Activated gamma-delta T cell (primary cell): ENCODE results near the gene OS9.
"Not testable (repeated sequence)": the region's sequence is repeated elsewhere in the genome, so short reads cannot be mapped to it uniquely, and the experiment has no call there.

Source experiments
- DNase-seq: peaks from one replicate; lab custom pipeline; 2025; lab: John Stamatoyannopoulos, UW
- total RNA-seq, 2 donors: gene quantifications; one replicate each; lab custom pipeline; 2026; lab: John Stamatoyannopoulos, UW

The OS9 gene, protein sequence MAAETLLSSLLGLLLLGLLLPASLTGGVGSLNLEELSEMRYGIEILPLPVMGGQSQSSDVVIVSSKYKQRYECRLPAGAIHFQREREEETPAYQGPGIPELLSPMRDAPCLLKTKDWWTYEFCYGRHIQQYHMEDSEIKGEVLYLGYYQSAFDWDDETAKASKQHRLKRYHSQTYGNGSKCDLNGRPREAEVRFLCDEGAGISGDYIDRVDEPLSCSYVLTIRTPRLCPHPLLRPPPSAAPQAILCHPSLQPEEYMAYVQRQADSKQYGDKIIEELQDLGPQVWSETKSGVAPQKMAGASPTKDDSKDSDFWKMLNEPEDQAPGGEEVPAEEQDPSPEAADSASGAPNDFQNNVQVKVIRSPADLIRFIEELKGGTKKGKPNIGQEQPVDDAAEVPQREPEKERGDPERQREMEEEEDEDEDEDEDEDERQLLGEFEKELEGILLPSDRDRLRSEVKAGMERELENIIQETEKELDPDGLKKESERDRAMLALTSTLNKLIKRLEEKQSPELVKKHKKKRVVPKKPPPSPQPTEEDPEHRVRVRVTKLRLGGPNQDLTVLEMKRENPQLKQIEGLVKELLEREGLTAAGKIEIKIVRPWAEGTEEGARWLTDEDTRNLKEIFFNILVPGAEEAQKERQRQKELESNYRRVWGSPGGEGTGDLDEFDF
- 221 to 250 reads per million in 2 donors for total RNA-seq

DNA sequence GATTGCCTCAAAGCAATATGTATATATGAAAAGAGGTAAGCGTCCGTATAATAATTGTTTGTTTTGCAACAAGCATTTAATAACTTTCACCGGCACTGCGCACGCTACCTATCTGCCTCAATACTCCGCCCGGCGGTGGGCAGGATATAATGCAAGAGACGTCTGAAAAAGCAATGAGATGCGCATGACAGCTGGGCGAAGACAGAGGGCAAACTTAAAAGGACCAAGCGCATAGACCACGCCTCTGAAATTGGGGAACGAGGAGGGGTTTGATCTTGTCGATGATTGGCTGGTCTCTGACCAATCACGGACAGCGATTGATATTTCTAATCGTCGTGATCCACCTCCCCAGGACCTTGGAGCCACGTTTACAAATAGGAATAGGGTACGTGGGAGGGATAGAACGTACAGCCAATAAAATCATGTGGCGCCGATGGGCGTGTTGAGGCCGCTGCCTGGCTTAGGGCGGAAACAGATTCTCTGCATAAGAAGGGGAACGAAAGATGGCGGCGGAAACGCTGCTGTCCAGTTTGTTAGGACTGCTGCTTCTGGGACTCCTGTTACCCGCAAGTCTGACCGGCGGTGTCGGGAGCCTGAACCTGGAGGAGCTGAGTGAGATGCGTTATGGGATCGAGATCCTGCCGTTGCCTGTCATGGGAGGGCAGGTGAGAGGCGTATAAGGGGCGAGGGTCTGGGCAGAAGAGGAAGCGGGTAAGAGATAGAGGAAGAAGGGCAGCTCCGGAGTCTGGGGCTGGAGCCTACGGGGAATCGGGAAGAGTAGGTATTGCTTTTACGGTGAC is at the start of gene OS9:
Gene OS9 (plus strand): TSS at position 474 of the 800 bp plus-strand sequence. CDS start 30 bp downstream, at position 504.
- peak; percentile 43 for DNase-seq

DNA sequence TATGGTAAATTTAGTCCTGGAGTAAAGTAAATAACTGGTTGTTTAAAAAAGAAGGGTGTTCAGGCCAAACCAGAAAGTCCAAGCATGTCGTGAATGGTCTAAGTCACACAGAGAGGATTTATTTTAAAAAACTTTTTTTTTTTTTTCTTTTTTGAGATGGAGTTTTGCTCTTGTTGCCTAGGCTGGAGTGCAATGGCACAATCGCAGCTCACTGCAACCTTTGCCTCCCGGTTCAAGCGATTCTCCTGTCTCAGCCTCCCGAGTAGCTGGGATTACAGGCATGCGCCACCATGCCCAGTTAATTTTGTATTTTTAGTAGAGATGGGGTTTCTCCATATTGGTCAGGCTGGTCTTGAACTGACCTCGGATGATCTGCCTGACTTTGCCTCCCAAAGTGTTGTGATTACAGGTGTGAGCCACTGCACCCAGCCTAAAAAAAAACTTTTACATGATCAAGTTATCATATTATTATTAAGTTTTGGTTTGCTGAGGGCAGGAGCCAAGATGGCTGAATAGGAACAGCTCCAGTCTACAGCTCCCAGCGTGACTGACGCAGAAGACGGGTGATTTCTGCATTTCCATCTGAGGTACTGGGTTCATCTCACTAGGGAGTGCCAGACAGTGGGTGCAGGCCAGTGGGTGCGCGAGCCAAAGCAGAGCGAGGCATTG is 47.8 kb upstream of the OS9 start:
- not testable (repeated sequence) for DNase-seq

DNA sequence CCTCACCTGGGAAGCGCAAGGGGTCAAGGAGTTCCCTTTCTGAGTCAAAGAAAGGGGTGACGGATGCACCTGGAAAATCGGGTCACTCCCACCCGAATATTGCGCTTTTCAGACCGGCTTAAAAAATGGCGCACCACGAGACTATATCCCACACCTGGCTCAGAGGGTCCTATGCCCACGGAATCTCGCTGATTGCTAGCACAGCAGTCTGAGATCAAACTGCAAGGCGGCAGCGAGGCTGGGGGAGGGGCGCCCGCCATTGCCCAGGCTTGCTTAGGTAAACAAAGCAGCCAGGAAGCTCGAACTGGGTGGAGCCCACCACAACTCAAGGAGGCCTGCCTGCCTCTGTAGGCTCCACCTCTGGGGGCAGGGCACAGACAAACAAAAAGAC is 47.3 kb upstream of the OS9 start:
- not testable (repeated sequence) for DNase-seq

DNA sequence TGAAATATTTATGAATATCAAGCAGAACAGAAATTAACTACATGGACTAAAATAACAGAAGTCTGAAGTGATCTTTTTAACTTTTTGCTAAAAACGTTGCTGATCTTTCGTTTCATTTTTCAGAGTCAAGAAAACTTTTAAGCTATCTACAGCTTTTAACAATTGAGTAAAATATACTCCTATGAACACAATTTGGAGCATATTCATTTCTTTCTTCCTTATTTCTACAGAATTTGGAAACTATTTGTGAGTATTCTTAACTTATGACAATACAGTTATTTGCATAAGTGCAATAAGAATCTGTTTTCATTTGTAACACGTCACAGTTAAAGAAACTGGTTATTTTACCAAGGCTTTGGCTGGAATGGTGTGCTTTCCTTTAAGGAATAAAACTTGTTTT is 39.9 kb upstream of the OS9 start:
- DNase-seq = no peak

DNA sequence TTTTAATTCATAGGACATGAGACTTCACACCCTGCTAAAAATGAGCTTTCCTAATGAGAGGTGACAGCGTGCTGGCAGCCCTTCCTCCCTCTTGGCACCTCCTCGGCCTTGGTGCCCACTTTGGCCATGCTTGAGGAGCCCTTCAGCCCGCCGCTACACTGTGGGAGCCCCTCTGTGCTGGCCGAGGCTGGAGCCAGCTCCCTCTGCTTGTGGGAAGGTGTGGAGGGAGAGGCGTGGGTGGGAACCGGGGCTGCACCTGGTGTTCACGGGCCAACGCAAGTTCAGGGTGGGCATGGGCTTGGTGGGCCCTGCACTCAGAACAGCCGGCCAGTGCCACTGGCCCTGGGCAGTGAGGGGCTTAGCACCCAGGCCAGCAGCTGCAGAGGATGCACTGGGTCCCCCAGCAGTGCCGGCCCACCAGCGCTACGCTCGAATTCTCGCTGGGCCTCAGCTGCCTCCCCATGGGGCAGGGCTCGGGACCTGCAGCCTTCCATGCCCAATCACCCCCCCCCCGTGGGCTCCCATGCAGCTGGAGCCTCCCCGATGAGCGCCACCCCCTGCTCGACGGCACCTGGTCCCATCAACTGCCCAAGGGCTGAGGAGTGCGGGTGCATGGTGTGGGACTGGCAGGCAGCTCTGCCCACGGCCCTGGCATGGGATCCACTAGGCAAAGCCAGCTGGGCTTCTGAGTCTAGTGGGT is 38.2 kb upstream of the OS9 start:
- no peak for DNase-seq

DNA sequence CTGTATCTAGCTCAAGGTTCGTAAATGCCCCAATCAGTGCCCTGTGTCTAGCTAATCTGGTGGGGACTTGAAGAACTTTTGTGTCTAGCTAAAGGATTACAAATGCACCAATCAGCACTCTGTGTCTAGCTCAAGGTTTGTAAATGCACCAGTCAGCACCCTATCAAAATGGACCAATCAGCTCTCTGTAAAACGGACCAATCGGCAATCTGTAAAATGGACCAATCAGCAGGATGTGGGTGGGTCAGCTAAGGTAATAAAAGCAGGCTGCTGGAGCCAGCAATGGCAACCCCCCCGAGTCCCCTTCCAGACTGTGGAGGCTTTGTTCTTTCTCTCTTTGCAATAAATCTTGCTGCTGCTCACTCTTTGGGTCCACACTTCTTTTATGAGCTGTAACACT is 37.5 kb upstream of the OS9 start:
- not testable (repeated sequence) for DNase-seq

DNA sequence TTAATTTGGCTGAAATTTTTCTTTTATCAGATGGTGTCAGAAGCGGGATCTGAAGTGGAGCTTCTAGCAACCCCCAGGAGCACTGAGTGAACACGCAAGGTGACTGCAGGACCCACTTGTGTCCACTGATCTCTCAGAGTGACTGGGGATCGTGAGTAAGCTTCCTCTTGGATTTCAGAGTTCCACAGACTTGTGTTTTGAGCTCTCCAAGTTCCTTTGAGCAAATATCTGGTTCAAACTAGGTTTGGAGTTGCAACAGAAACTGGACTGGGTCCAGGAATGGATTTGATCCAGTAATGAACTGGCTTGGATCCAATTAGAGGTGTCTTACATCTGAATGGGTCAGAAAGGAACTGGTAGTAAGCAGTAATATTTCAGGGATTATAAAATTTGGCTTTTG is 36.2 kb upstream of the OS9 start:
- DNase-seq = no peak

DNA sequence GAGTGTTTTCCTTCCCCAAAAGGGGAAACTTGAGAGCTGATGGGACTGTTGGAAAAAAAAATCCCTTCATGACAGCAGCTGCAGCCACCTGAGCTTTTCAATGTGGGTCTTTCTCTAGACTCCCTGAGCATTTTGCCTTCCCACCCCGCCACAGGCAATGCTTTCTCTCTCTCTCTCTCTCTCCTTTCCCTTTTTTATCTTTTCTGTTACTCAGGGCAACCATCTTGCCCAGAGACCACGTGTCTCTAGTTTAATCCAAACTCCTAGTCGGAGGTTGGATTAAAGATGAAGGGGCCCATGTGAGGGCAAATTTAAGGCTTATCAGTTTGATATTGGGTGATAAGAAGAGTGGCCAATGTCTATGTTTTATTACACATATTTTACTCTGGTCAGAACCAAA is 35.0 kb upstream of the OS9 start:
- no peak for DNase-seq

DNA sequence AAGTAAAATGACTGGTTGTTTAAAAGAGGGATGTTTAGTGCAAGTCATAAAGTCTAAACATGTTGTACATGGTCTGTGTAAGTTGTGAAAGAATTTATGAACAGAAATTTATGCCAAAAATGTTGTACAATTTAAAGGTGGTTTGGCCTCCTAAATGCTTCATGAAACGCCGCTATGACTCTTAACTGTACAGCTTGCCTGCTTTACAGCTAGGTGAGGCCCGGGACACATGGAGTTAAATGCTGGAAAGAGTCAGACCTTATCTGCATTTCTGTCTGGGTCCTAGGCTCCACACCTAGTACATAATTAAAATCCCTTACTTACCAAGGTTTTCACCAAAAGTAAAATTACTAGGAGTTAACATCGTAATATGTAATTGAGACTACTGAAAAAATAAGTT is 32.6 kb upstream of the OS9 start:
- DNase-seq = no peak

DNA sequence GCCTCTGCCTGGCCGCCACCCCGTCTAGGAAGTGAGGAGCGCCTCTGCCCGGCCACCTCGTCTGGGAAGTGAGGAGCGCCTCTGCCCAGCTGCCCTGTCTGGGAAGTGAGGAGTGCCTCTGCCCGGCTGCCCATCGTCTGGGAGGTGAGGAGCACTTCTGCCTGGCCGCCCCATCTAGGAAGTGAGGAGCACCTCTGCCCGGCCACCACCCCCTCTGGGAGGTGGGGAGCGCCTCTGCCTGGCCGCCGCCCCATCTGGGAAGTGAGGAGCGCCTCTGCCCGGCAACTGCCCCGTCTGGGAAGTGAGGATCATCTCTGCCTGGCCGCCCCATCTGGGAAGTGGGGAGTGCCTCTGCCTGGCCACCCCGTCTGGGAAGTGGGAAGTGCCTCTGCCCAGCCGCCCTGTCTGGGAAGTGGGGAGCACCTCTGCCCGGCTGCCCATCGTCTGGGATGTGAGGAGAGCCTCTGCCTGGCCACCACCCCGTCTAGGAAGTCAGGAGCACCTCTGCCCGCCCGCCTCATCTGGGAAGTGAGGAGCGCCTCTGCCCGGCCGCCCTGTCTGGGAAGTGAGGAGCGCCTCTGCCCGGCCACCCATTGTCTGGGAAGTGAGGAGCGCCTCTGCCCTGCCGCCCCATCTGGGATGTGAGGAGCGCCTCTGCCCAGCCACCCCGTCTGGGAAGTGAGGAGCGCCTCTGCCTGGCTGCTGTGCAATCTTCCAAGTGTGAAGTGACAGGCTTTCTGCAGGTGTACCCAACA is 28.7 kb upstream of the OS9 start:
- not testable (repeated sequence) for DNase-seq

DNA sequence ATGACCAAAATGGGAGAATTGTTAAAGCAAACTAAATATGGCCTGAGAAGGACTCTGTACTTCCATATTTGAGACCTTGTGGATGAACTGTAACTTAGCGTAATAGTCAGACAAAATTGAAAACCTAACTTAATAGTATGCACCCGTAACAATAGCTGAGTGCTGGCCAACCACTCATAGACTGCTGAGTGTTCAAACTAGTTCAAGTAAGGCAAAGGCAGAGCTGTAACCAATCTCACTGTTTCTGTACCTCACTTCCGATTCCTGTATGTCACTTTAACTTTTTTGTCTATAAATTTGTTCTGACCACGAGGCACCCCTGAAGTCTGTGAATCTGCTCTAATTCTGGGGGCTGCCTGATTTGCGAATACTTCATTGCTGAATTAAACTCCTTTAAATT is 27.0 kb upstream of the OS9 start:
- DNase-seq = no peak

DNA sequence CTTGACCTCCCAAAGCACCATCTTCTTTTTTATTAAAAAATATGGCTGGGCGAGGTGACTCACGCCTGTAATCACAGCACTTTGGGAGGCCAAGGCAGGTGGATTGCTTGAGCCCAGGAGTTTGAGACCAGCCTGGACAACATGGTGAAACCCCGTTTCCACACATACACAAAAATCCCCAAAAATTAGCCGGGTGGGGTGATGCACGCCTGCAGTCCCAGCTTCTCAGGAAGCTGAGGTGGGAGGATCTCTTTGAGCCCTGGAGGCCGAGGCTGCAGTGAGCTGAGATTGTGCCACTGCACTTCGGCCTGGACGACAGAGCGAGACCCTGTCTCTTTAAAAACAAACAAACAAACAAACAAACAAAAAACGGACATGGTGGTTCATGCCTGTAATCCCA is 24.2 kb upstream of the OS9 start:
- DNase-seq = not testable (repeated sequence)

DNA sequence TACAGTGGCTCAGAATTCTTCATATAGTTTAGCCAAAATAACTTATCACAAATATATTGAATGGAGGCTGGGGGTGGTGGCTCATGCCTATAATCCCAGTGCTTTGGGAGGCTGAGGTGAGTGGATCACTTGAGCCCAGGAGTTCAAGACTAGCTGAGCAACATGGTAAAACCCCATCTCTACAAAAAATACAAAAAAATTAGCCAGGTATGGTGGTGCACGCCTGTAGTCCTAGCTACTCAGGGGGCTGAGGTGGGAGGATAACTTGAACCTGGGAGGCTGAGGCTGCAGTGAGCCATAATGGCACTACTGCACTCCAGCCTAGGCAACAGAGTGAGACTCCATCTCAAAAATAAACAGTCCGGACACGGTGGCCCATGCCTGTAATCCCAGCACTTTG is 22.1 kb upstream of the OS9 start:
- not testable (repeated sequence) for DNase-seq

DNA sequence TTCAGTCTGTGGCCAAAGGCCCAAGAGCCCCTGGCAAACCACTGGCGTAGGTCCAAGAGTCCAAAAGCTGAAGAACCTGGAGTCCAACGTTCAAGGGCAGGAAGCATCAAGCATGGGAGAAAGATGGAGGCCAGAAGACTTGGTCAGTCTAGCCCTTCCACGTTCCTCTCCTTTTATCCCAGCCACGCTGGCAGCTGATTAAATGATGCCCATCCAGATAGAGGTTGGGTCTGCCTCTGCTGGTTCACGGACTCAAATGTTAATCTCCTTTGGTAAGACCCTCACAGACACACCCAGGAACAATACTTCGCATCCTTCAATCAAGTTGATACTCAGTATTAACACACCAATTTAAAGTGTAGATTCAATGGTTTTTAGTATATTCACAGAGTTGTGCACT is 21.1 kb upstream of the OS9 start:
- DNase-seq = no peak

DNA sequence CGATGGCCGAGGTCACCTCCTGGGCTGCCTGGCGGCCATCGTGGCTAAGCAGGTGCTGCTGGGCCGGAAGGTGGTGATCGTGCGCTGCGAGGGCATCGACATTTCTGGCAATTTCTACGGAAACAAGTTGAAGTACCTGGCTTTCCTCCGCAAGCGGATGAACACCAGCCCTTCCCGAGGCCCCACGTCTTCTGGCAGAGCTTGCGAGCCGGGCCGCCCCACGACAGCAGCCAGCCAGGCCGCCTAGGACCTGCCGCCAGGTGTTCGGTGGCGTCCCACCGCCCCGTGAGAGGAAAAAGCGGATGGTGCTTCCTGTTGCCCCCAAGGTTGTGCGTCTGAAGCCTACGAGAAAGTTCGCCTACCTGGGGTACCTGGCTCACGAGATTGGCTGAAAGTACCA is 19.2 kb upstream of the OS9 start:
- no peak for DNase-seq

DNA sequence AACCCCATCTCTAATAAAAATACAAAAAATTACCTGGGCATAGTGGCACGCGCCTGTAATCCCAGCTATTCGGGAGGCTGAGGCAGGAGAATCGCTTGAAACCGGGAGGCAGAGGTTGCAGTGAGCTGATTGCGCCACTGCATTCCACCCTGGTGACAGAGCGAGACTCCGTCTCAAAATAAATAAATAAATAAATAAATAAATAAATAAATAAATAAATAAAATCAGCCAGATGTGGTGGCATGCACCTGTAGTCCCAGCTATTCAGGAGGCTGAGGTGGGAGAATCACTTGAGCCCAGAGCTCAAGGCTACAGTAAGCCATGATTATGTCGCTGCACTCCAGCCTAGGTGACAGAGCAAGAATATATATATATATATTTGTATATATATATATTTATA is 16.0 kb upstream of the OS9 start:
- DNase-seq = not testable (repeated sequence)

DNA sequence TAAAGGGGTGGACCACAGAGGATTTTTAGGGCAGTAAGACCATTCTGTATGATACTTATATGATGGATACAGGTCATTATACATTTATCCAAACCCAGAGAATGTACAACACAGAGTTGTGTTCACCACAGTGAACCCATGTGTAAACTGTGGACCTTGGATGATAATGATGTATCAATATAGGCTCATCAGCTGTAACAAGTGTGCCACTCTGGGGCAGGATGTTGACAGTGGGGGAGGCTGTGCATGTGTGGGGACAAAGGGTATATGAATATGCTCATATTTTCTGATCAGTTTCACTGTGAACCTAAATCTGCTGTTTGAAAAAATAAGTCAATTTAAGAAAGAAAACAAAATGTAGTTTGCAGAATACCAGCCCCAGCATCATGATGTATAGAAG is 14.2 kb upstream of the OS9 start:
- DNase-seq = no peak

DNA sequence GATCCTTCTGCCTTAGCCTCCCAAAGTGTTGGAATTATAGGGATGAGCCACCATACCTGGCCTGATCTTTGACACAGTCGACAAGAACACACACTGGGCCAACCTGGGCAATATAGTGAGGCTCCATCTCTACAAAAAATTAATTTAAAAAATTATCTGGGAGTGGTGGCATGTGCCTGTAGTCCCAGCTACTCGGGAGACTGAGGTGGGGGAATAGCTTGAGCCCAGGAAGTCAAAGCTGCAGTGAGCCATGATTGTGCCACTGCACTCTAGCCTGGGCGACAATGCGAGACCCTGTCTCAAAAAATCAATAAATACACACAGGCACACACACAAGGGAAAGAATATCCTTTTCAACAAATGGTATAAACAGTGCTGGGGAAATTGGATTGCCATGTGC is 6.1 kb upstream of the OS9 start:
- DNase-seq = no peak

DNA sequence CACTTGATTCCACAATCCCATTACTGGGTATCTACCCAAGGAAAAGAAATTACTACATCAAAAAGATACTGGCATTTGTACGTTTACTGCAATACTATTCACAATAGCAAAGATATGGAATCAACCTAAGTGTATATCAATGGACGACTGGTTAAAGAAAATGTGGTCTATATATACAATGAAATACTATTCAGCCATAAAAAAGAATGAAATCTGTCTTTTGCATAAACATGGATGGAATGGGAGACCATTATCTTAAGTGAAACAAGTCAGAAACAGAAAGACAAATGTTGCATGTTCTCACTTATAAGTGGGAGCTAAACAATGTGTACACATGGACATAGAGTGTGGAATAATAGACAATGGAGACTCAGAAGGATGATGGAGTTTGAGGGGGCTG is 5.0 kb upstream of the OS9 start:
- DNase-seq = no peak

DNA sequence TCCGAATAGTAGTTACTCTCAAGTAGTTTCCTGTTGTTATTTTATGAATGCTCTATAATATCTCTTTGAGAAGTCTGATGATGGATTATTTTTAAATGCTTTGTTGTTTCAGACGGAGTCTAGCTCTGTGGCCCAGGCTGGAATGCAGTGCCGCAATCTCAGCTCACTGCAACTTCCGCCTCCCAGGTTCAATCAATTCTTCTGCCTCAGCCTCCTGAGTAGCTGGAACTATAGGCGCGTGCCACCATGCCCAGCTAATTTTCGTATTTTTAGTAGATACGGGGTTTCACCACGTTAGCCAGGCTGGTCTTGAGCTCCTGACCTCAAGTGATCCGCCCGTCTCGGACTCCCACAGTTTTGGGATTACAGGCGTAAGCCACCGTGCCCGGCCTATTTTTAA is 1.4 kb upstream of the OS9 start:
- no peak for DNase-seq

DNA sequence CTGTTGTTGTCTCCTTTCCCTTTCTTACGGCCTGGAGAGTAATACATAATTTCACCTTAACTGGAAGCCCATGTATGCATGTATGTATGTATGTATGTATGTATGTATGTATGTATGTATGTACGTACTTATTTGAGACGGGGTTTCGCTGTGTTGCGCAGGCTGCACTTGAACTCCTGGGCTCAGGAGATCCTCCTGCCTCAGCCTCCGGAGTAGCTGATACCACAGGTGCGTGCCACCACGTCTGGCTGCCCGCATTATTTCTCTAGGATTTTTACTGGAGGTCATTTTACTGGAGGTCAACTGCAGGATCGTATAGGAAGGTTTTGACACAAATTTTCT is 644 bp upstream of the OS9 start:
- no peak for DNase-seq
